CD14-positive monocyte (primary cell): ENCODE results near the gene FKBP5. TPM values are rescaled to one million over a fixed set of nuclear protein-coding genes. Genes with fewer than 3 reads are reported as not detected.
A peak's percentile ranks its signal among the peaks of the same experiment; 100 is the strongest.

Source experiments
- DNase-seq, 3 donors: peaks; one replicate each; pipeline ENCODE4 v3.0.0-alpha.2; 2011 to 2022
- H2AFZ ChIP-seq: 2 replicates; pipeline ENCODE4 v1.6.0; 2012; ENCODE audit warnings: mild to moderate bottlenecking, low read depth, low read length, inconsistent platforms; ENCODE audit not compliant: insufficient read depth, poor library complexity, severe bottlenecking
- H3K27ac ChIP-seq, 2 donors: 1 replicate in 1 of 2; 2 replicates in 1 of 2; pipeline ENCODE4 v1.5.1; 2012 to 2013; ENCODE audit warnings: low read length in 2 of 2, control low read depth in 1 of 2, inconsistent platforms in 1 of 2, low read depth in 1 of 2, mild to moderate bottlenecking in 1 of 2
- H3K27me3 ChIP-seq, 2 donors: one replicate each; pipeline versions ENCODE4 v1.6.0 to v1.6.1; 2011 to 2013; ENCODE audit warnings: low read length in 2 of 2; ENCODE audit not compliant: control insufficient read depth in 2 of 2, insufficient read depth in 2 of 2
- H3K36me3 ChIP-seq, 2 donors: replicated peaks in 1 of 2; 1 replicate in 1 of 2; 2 replicates in 1 of 2; pipeline versions ENCODE4 v1.5.1 to v1.6.1; 2012 to 2013; ENCODE audit warnings: low read length in 2 of 2, control low read depth in 1 of 2, inconsistent platforms in 1 of 2, mild to moderate bottlenecking in 1 of 2; ENCODE audit not compliant: insufficient read depth in 2 of 2, control insufficient read depth in 1 of 2
- H3K4me1 ChIP-seq, 2 donors: 1 replicate in 1 of 2; 2 replicates in 1 of 2; pipeline versions ENCODE4 v1.5.1 to v1.6.1; 2012 to 2013; ENCODE audit warnings: low read length in 2 of 2, control low read depth in 1 of 2, inconsistent platforms in 1 of 2, mild to moderate bottlenecking in 1 of 2, moderate library complexity in 1 of 2; ENCODE audit not compliant: insufficient read depth in 2 of 2, control insufficient read depth in 1 of 2
- H3K4me2 ChIP-seq: replicated peaks from 2 replicates; pipeline ENCODE3; 2012; ENCODE audit warnings: low read length, moderate library complexity, mild to moderate bottlenecking; ENCODE audit not compliant: poor library complexity, severe bottlenecking; ENCODE audit errors: extremely low read depth
- H3K4me3 ChIP-seq, 3 experiments: fragments of 200-600 bp in 1 of 3; sonication (generic) in 1 of 3; replicated peaks in 1 of 3; 1 replicate in 2 of 3; 2 replicates in 1 of 3; pipeline ENCODE4 v1.5.1; 2011 to 2013; ENCODE audit warnings: low read length in 3 of 3, mild to moderate bottlenecking in 3 of 3, control low read depth in 2 of 3, low read depth in 2 of 3, inconsistent platforms in 1 of 3, moderate library complexity in 1 of 3
- H3K79me2 ChIP-seq: 2 replicates; pipeline ENCODE4 v1.6.0; 2012; ENCODE audit warnings: mild to moderate bottlenecking, control low read depth, inconsistent platforms, low read length, moderate library complexity; ENCODE audit not compliant: insufficient read depth
- H3K9ac ChIP-seq: 2 replicates; pipeline ENCODE4 v1.6.0; 2017; ENCODE audit warnings: low read length, mild to moderate bottlenecking; ENCODE audit not compliant: insufficient read depth, poor library complexity, severe bottlenecking
- H3K9me3 ChIP-seq, 2 donors: replicated peaks in 1 of 2; 1 replicate in 1 of 2; 2 replicates in 1 of 2; pipeline versions ENCODE4 v1.5.1 to v1.6.1; 2012 to 2013; ENCODE audit warnings: low read length in 2 of 2, control low read depth in 1 of 2; ENCODE audit not compliant: control insufficient read depth in 1 of 2, insufficient read depth in 1 of 2
- H4K20me1 ChIP-seq: 2 replicates; pipeline ENCODE4 v1.6.0; 2012; ENCODE audit warnings: mild to moderate bottlenecking, low read length, control low read depth, moderate library complexity; ENCODE audit not compliant: insufficient read depth
- H3K27ac Mint-ChIP-seq, 7 donors: one replicate each; pipeline ENCODE4 v1.8.0; 2020; ENCODE audit warnings: mild to moderate bottlenecking in 7 of 7, mixed read lengths in 7 of 7, moderate library complexity in 6 of 7, inconsistent platforms in 2 of 7
- H3K27me3 Mint-ChIP-seq, 3 donors: one replicate each; pipeline ENCODE4 v1.8.0; 2021 to 2022; ENCODE audit warnings: low read depth in 3 of 3, mild to moderate bottlenecking in 3 of 3, mixed read lengths in 3 of 3, moderate library complexity in 3 of 3, inconsistent platforms in 1 of 3
- H3K36me3 Mint-ChIP-seq, 2 donors: one replicate each; pipeline ENCODE4 v1.8.0; 2020; ENCODE audit warnings: mixed read lengths in 2 of 2, inconsistent platforms in 1 of 2, mild to moderate bottlenecking in 1 of 2
- H3K4me1 Mint-ChIP-seq: one replicate; pipeline ENCODE4 v1.8.0; 2020; ENCODE audit warnings: mild to moderate bottlenecking, mixed read lengths
- H3K4me3 Mint-ChIP-seq, 2 donors: one replicate each; pipeline ENCODE4 v1.8.0; 2020; ENCODE audit warnings: mild to moderate bottlenecking in 2 of 2, mixed read lengths in 2 of 2, moderate library complexity in 1 of 2
- H3K9me3 Mint-ChIP-seq, 7 donors: one replicate each; pipeline ENCODE4 v1.8.0; 2020 to 2022; ENCODE audit warnings: mixed read lengths in 7 of 7, mild to moderate bottlenecking in 6 of 7, moderate library complexity in 6 of 7, inconsistent platforms in 2 of 7
- CTCF ChIP-seq: fragments of 200-600 bp; IDR thresholded peaks from one replicate; pipeline ENCODE4 v1.8.0; 2022; ENCODE audit warnings: antibody characterized with exemption, mild to moderate bottlenecking
- WGBS: methylation state at CpG from one replicate; pipeline ENCODE4 v1.1.5; 2013; ENCODE audit warnings: missing lambda C conversion rate; ENCODE audit not compliant: insufficient coverage; 5-methylcytosine and 5-hydroxymethylcytosine counted together
- intact Hi-C, 2 donors: fragments of 100-400 bp; cut with micrococcal nuclease; formaldehyde crosslinking; loops; one replicate each; pipeline versions ENCODE4 v1.15.0 to v1.15.1; 2023
- polyA plus RNA-seq, 3 donors: library from polyadenylated mRNA; depleted of rRNA in 1 of 3; unstranded in 2 of 3; stranded (reverse) in 1 of 3; fragments of 300-500 nt in 2 of 3; fragments of >200 nt in 1 of 3; fragmentation: Illumina TruSeq in 2 of 3; gene quantifications; 1 replicate in 2 of 3; 2 replicates in 1 of 3; pipeline ENCODE4 v1.2.3, GENCODE V29; 2012 to 2021

The FKBP5 gene
- polyA plus RNA-seq, 3 donors, result 20.2 to 58.5 (median 56.9) TPM

DNA sequence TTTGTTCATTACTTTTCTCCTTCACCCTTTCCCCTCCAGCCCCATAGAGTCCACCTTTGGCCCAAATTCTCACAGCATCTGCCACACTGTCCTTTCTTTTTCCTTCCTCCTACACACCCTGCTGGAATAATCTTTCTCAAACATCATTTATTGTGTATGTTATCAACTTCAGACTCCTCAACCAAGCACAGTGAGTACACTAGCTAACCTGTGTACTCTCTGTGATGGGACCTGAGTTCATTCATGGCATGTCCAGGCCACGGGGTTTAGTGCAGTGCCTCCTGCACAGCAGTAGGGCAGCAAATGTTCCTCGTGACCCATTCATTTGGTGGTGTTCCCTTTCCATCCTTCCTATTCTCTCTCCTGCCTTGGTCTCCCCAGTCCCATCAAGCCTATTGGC lies 41.0 kb upstream of the FKBP5 start:
- H3K4me3 ChIP-seq, result peak overlapping the region in 1 of 3 experiments; percentile 95
- WGBS, result 29% methylated on average over 2 of the region's 2 CpGs

More for the DNA sequence above, 41.0 kb upstream of the FKBP5 start:
- Mint-ChIP-seq H3K27me3 (peaks cover 0 to 5% (median 0%) of the 10 kb centered on the region in 3 donors), H3K27ac (peak overlapping the region in 6 of 7 donors; percentile 63 to 95 (median 91)), H3K36me3 (no peaks in the 10 kb centered on the region), H3K4me1 (peaks cover 75% of the 10 kb centered on the region), H3K4me3 (peak overlapping the region; percentile 31 to 32), H3K9me3 (no peaks in the 10 kb centered on the region)
- Histone ChIP-seq H3K27ac (peak overlapping the region; percentile 28 to 92), H3K36me3 (no peaks in the 10 kb centered on the region), H4K20me1 (no peaks in the 10 kb centered on the region), H3K4me1 (peaks cover 75 to 86% of the 10 kb centered on the region in 2 donors), H2AFZ (peak overlapping the region; percentile 74), H3K9me3 (no peaks in the 10 kb centered on the region), H3K9ac (no peak overlapping the region), H3K27me3 (no peaks in the 10 kb centered on the region), H3K4me2 (peak overlapping the region; percentile 89), H3K79me2 (peaks cover 10% of the 10 kb centered on the region)
- no peak for TF ChIP-seq CTCF
- no peak for DNase-seq
- intact Hi-C loops, result loop anchor here (2.0 to 10.0 kb wide), 3 partner anchors 37 to 435 kb away; partner anchors contain the start of gene DEF6 (in 1 of the 2)
